GM19035 (cell line): ENCODE results near the gene IFNLR1.

ENCODE experiments used
- ATAC-seq: cut with Tn5 transposase; IDR thresholded peaks from one replicate; pipeline ENCODE4 v1.9.1; 2021; ENCODE audit not compliant: unreplicated experiment

The IFNLR1 gene

DNA sequence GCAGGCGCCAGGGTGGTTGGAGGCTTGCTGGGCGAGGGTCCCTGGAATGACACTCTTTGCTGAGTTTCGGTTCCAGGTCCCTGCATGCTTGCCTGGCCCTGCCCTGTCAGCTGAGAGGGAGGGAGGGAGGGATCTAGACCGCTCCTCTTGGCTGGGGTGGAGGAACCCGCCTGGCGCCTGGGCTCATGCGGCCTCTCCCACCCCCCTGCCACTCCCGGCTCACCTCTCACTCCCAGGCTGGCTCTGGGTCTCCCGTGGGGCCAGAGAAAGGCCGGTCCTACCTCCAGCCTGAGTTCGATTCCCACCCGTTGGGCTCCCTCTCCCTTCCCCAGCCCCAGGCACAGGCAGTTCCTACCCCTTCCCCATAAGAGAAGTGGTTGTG is 19.0 kb upstream of the IFNLR1 start:
- no peak for ATAC-seq

DNA sequence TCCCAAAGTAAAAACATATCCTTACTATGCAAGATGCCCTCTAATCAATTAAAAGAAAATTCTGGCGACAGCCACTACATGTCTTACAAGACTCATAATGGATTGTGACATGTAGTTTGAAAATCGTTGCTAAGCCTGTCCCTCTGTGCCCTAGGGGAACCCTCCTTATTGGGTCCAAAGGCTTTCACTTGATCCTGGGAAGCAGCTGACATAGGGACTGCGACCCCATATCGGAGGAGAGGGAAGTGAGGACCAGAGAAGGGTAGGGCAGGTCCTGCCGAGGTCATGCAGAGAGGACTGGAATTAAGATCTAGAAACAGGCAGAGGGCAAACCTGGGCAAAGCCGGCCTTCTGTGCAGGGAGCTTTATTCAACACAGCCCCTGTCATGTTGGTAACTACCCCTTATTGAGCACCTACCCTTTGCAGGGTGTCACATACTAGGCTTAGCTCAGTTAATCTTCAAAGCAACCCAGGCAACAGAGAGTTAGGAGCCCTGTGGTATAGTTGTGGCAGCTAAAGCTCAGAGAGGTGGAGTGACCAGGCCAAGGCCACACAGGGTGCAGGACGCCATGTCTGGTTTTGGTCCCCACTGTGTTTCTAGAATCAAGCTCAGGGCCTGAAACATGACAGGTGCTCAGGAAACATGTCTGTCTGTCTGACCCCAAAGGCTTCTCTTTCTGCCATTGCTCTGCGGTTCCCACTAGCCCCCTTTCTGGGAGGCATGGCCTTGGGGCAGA is 18.4 kb upstream of the IFNLR1 start:
- ATAC-seq: no peak

DNA sequence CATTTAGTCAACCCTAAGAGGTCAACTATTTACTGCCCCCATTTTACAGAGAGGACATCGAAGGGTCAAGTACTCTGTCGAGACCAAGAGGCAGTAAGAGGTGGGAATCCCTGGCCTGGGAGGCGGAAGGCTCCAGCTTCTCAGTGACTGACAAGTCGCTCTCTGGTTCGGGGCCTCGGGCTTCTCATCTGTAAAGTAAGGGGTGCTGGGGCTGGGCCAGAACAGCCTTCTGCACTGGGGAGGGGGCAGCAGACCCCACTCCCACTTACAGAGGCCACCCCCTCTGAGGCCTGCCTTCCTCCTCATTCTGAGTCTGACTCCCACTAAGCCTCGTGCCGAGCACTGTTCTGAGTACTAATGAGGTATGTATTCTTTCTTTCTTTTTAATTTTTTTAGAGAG is 17.0 kb upstream of the IFNLR1 start:
- no peak for ATAC-seq

DNA sequence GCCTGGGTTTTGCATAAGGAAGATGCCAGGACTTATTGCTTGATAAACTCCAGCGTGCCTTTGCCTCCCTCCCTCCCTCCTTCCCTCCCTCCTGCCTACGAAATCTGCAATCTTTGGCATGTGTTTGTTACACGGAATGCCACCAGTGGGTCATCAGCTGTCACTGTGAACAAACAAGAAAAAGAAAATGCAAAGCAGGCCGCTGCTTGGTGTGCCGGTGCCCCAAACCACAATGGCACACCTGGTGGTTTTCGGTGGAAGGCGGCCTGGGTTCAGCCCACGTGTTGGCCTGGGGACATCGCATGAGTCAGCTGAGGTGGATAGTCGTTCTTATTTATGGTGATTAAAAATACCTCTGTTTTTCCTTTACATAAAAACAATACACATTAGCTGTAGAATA is 16.3 kb upstream of the IFNLR1 start:
- ATAC-seq: peak; percentile 62

DNA sequence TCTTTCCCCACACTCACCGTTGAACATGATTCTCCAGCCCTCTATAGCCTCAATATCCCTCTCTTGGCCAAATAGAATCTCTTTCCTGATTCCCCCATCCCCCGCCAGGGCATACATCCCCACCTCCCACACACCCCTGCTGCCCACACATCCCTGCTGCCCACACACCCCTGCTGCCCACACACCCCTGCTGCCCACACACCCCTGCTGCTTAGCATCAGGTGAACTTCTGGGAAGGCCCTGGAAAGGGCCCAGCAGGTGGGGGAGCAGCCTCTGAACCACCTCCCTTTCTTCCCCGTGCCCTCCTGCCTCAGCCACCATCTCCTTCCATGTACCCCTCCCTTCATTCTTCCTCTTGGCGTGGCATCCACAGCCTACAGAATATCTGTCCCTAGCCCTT is 15.9 kb upstream of the IFNLR1 start:
- ATAC-seq: no peak

DNA sequence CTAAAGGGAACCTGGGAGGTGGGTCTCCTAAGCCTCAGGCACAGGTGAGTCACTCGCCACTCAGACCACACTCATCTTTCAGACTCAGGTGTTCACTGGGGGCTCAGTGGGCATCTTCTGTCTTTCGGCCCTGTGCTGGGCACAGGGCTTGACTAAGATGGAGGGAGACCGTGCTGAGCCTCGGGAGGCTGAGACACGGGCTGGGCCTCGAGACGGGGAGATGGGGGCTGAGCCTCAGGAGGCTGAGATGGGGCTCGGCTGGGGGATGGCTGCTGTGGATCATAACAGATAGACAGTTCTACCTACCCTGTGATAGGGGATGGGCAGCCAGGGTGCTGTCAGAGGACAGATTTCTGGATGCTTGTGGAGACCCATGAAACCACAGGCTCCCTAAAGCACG is 15.5 kb upstream of the IFNLR1 start:
- ATAC-seq: no peak

DNA sequence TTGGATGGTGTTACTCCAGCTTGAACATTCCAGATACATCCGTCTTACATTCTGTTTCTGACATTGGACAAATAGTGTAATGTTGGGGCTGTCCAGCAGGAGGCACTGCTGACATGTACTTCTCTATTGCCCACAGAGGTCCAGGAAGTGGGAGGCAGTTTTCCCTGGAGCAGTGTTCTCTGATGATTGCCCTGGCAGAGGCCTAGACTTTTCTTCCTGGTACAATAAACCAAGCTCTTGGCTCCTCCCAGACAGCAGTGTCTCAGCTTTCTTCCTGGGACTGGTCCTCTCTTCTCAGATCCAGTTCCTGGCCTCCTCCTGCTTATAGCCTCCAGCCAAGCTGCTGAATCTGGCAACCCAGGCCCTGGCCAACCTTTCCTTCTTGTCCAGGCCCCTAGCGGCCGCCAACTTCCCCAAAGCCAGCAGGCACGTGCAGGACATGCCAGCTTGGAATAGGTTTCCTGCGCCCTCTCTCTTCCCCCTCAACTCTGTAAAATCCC is 14.9 kb upstream of the IFNLR1 start:
- ATAC-seq: no peak

DNA sequence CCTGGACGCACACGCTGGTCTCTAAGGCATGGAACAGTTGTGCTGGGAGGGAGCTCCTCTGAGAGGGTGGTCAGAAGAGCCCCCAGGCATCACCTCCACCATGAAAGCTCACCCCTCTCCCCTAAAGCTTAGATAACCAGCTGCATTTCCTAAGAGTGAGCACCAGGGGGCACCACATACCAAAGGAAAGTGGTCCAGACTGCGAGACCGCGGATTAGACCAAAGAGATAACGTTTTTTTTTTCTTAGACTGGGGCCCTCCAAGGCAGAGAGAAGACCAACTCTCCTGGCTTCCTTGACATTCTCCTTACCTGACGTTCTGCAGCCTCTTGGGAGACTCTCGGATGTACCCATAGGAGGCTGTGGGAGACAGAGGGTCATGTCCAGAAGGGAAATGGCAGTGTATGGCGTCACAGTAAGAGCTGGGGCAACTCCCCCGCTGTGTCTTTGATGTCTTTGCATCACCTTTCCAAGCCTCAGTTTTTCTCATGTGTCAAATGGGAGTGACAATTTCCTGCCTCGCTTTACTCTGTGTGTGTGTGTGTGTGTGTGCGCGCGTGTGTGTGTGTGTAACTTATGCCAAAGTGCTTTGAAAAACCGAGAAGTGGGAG is 12.3 kb upstream of the IFNLR1 start:
- ATAC-seq: no peak

DNA sequence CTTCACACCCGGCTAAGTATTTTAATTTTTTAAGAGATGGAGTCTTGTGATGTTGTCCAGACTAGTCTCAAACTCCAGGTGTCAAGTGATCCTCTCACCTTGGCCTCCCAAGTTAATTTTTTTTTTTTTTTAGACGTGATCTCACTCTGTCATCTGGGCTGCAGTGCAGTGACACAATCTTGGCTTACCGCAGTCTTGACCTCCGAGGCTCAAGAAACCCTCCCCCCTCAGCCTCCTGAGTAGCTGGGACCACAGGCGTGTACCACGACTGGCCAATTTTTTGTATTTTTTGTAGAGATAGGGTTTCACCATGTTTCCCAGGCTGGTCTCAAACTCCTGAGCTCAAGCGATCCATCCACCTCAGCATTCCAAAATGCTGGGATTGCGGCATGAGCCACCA is 11.7 kb upstream of the IFNLR1 start:
- ATAC-seq: no peak

DNA sequence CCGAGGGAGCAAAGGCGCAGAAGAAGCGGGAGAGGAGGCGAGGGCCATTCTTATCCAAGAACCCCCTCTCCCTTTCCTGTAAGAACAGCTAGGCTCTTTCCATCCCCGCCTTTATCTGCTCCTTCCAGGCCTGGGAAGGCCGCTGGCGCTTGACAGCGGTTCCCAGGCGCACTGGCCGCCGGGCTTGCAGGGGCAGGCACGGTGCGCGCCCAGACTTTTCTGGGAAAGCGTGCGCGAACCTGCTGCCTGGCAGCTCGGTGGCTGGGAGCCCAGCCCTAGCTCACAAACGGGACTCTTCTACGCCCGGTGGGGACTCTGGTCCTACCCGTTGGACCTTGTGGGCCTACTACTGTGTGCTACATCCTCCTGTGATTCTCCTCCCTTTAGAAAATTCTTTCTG is 8.8 kb upstream of the IFNLR1 start:
- no peak for ATAC-seq

DNA sequence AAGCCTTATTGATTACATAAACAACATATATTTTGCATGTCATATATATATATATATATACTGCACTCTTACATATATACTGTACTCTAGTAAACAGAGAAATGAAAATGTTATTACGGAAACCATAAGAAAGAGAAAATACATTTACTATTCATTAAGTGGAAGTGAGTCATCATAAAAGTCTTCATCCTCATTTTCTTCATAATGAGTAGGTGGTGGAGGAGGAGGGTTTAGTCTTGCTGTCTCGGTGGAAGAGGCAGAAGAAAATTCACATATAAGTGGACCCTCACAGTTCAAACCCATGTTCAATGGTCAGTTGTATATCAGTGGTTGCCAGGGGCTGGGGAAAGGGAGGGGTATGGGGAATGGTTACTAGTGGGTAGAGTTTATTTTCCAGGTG is 8.0 kb upstream of the IFNLR1 start:
- no peak for ATAC-seq

DNA sequence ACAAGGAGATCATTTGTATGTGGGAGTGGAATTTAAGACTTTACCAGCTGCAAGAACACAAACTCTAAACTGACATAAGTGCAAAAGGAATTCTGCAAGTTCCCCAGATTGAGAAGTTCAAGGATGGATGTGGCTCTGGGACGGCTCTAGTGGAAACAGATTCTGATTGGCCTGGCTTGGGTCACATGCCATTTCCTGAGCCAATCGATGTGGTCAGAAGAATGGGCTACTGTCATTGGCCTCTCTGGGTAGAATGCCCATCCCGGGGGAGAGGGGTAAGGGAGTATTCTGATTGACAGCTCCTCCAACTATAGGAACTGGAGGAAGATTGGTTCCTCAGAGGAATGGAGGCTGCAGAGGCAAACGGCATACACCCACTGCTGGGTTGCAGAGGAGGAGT is 6.0 kb upstream of the IFNLR1 start:
- ATAC-seq: no peak

DNA sequence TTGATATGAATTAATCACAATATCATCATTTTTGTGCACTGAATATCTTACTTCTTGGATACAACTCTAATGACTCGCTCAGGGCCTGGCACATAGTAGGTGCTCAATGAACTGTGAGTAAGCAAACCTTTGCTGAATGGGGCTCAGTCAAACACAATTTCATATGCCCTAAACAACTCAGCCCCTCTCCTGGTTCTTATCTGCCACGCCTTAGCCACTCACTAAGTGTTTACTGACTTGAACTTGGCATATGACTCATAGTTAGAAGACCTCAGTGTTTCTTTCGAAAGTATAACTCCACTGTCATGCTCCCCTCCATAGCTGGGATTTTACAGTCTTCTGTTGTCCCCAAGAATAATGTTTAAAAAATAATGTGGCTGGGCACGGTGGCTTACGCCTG is 4.8 kb upstream of the IFNLR1 start:
- ATAC-seq: peak; percentile 25

DNA sequence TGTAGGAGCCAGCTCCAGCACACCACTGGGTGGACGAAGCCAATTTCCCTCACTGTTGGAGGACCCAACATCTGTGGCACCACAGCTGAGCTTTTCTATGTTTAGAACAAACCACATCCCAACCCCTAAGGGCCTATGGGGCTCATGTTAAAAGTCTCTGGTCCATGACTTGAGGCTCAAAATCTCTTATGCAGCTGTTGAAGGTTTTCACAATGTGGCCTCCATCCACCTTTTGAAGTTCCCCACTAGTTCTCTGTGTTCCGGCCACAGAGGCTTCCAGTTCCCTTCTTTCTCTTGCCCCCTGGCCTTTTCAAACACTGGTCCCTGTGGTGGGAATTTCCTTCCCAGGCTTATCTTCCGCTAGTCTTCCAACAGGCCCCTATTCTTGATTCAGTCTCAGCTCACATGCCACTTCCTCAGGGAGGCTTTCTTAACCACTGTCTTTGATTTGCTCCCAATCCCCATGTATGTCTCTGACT is 3.9 kb upstream of the IFNLR1 start:
- ATAC-seq: peak; percentile 37

DNA sequence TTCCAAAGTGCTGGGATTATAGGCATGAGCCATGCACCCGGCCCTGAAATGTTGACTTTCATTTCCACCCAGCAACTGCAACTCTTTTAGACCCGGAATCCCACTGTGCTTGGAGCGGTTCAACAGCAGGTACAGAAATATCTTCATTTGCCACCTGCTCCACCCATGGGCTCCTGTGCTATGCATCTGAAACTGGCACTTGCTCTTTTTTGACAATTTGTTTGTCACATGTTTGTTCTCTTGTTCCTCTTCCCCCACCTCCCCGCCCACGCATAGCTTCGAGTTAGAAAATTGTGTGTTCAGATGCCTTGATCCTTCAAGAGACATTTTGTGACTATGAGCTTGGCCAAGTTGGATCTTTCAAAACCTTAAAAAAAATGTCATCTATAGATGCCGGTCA is 2.4 kb upstream of the IFNLR1 start:
- no peak for ATAC-seq

DNA sequence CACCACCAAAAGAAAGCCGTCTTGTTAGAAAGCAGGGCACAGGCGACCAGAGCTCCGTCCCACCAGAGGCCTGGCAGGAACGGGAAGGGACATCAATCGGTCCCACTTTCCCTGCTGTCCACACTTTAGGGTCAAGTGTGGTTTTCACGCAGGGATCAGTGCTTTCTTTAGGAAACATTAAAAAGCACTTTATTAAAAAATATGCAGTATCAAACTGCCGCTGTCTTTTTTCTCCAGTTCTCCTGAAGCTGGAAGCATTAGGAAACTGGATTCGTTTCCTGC is 437 bp downstream of the IFNLR1 start:
- no peak for ATAC-seq

DNA sequence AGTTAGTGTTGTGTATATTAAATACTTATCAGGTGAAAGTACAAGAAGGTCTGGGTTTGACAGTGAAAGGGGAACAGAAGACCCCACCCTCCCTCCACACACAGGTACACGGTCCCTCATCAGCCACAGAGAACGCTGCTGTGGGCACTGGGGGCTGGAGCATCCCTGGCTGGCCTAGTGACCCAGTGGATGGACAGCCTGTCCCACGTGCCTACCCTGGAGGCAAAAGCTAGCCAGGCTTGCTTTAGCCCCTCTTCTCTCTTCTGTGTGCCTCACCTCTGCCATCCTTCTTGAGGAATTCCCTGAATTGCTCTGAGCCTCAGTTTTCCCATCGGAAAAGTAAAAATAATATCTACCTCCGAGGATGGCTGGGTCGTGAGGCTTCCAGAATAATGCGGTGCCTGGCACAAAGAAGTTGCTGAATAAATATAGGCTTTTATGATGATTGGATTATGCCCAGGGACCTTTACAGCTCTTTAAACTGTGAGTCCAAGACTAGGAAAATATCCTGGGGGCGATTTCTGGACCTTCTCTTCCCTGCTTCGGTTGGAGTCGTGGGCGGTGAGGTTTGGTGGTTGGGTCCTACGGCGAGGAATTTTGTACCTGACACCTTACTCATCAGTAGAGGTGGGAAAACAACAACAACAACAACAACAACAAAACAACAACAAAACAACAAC is 918 bp downstream of the IFNLR1 start:
- no peak for ATAC-seq

DNA sequence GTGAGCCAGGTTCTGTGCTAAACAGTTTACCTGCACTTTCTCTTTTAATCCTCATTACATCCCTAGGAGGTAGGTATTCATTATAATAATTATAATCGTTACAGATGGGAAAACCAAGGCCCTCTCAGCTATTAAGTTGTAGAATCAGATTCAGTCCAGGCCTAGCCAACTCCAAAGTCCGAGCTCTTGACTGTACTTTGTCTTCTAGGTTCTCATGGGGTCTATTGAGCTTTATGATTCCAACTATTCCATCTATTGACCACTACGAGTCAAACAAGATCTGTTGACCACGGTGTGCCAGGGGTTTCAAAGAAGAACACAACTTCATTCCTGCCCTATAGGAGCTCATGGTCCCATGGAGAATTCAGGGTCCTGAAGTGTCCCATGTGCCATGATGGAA is 2.0 kb downstream of the IFNLR1 start:
- no peak for ATAC-seq

DNA sequence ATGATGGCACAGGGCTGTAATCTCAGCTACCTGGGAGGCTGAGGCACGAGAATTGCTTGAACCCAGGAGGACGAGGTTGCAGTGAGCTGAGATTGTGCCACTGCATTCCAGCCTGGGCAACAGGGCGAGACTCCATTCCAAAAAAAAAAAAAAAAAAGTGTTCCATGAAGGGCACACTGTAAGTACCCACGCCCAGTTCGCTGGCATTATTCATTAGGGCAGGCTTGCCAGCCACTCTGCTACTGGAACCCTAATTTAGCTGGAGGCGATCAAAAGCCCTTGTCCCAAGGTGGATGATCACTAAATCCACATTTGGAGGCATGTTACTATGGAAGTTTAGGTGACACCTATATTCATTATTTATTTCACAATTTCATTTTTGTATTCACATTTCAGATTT is 5.0 kb downstream of the IFNLR1 start:
- no peak for ATAC-seq

DNA sequence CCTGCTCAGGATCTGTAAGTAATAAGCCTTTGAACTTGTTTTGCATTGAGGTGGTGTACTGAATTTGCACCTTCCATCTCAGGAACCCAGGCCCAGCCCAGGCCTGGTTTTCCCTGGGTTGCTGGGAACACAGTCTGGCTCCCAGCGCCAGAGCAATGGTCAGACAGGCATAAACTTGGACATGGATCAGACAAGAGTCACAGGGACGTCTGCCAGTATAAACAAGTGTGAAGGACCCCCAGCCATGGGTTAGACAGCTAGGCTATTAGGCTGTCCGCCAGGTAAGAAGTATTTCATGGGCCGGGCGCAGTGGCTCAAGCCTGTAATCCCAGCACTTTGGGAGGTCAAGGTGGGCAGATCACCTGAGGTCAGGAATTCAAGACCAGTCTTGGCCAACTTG is 5.5 kb downstream of the IFNLR1 start:
- ATAC-seq: no peak

DNA sequence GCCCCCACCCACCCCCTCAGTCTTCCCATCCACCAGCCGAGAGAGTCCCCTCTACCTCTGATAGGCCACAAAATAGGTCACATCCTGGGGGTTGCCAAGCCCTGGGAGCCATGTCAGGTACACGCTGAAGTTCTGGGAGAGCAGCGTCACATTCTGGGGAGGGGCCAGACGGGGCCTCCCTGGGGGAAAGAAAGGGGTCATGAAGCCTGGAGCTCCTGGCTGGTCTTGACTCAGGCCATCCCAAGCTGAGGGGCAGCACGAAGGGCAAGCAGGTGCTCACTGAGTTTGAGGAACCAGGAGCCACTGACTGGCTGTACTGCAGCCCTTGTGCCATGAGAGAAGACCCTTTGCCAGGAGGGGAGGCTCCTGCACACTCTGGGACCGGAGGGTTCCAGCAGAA is 6.4 kb downstream of the IFNLR1 start:
- no peak for ATAC-seq

DNA sequence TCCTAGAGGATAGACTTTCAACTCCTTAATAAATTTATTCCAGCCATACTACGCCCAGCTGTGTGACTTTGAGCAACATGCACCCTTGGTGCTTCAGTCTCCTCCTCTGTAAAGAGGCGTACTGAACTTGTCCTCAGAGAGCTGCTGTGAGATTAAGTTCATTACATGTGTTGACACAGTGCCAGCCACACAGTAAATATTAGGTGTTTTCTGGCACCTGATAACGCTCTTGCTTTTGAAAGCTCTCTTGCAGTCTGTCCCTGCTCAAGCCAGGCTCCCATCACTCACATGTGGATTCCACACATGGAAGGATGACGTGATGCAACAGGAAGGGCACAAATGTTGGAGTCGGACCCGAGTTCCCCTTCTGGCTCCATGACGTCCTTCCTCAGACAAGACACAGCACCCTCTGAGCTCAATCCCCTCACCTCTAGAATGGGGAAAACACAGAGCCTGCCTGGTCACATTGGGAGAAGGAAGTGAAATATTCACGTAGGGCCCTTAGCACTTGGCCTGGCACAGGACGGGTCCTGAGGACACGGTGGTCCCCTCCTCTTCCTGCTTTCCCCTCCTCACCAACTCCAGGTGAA is 7.7 kb downstream of the IFNLR1 start:
- no peak for ATAC-seq
